GM18858 (cell line): ENCODE data around the gene RNF157.
"Not testable (repeated sequence)": the region's sequence is repeated elsewhere in the genome, so short reads cannot be mapped to it uniquely, and the experiment has no call there.

ENCODE experiments used
- ATAC-seq: cut with Tn5 transposase; IDR thresholded peaks from one replicate; pipeline ENCODE4 v1.9.1; 2021; ENCODE audit not compliant: unreplicated experiment

Gene RNF157

GRCh38 chr17:76236603-76237002 lies 3.7 kb downstream of the RNF157 start:
- no peak for ATAC-seq

GRCh38 chr17:76235883-76236282 lies 4.4 kb downstream of the RNF157 start:
- ATAC-seq, result no peak

GRCh38 chr17:76234354-76234679 lies 6.0 kb downstream of the RNF157 start:
- no peak for ATAC-seq

- ATAC-seq, result no peak
Measured at GRCh38 chr17:76233588-76234353, 6.5 kb downstream of the RNF157 start.

- ATAC-seq, result no peak
Measured at GRCh38 chr17:76232342-76232741, 8.0 kb downstream of the RNF157 start.

GRCh38 chr17:76226749-76227148 lies 13.5 kb downstream of the RNF157 start:
- ATAC-seq, result not testable (repeated sequence)

GRCh38 chr17:76225373-76226086 lies 14.8 kb downstream of the RNF157 start:
- ATAC-seq, result not testable (repeated sequence)

- no peak for ATAC-seq
Measured at GRCh38 chr17:76223802-76224201, 16.5 kb downstream of the RNF157 start.

- ATAC-seq, result no peak
Measured at GRCh38 chr17:76219670-76220383, 20.5 kb downstream of the RNF157 start.

- no peak for ATAC-seq
Measured at GRCh38 chr17:76217081-76217480, 23.2 kb downstream of the RNF157 start.

- ATAC-seq, result no peak
Measured at GRCh38 chr17:76213491-76213890, 26.8 kb downstream of the RNF157 start.

GRCh38 chr17:76208120-76208519 lies 32.2 kb downstream of the RNF157 start:
- no peak for ATAC-seq

- no peak for ATAC-seq
Measured at GRCh38 chr17:76207275-76208059, 32.8 kb downstream of the RNF157 start.

- not testable (repeated sequence) for ATAC-seq
Measured at GRCh38 chr17:76205542-76206144, 34.6 kb downstream of the RNF157 start.

- no peak for ATAC-seq
Measured at GRCh38 chr17:76204277-76204676, 36.0 kb downstream of the RNF157 start.

- no peak for ATAC-seq
Measured at GRCh38 chr17:76200354-76200753, 39.9 kb downstream of the RNF157 start.

- no peak for ATAC-seq
Measured at GRCh38 chr17:76199469-76199868, 40.8 kb downstream of the RNF157 start.

- no peak for ATAC-seq
Measured at GRCh38 chr17:76198702-76199101, 41.6 kb downstream of the RNF157 start.

- ATAC-seq, result no peak
Measured at GRCh38 chr17:76197911-76198310, 42.4 kb downstream of the RNF157 start.

- ATAC-seq, result no peak
Measured at GRCh38 chr17:76196675-76197074, 43.6 kb downstream of the RNF157 start.
